GM15510 (cell line): ENCODE results near the gene S100PBP.

ENCODE experiments used
- POLR2A ChIP-seq: IDR thresholded peaks from 3 replicates; pipeline ENCODE4 v1.6.1; 2011; ENCODE audit warnings: borderline replicate concordance; ENCODE audit not compliant: insufficient read length; ENCODE audit errors: extremely low read depth

Gene S100PBP

GRCh38 chr1:32883338-32884031, 66.0 kb downstream of the S100PBP start:
- no peak for TF ChIP-seq POLR2A

- TF ChIP-seq POLR2A = no peak
These were observed 66.5 kb downstream of the S100PBP start for GRCh38 chr1:32884032-32884372.

- TF ChIP-seq POLR2A = no peak
These were observed 67.3 kb downstream of the S100PBP start for GRCh38 chr1:32884726-32885125.

- no peak for TF ChIP-seq POLR2A
These were observed 68.2 kb downstream of the S100PBP start for GRCh38 chr1:32885676-32886003.

- no peak for TF ChIP-seq POLR2A
These were observed 68.8 kb downstream of the S100PBP start, which contains the start of gene HPCA for GRCh38 chr1:32886004-32886827. Gene HPCA (plus strand): TSS chr1:32886491. CDS start chr1:32888899, 2,408 bp downstream.

GRCh38 chr1:32886828-32887414, 69.5 kb downstream of the S100PBP start:
- no peak for TF ChIP-seq POLR2A

- TF ChIP-seq POLR2A = no peak
These were observed 70.2 kb downstream of the S100PBP start for GRCh38 chr1:32887623-32888022.

GRCh38 chr1:32888134-32888533, 70.7 kb downstream of the S100PBP start:
- no peak for TF ChIP-seq POLR2A

- no peak for TF ChIP-seq POLR2A
These were observed 71.4 kb downstream of the S100PBP start for GRCh38 chr1:32888677-32889420.

- TF ChIP-seq POLR2A = no peak
These were observed 72.4 kb downstream of the S100PBP start for GRCh38 chr1:32889731-32890278.

GRCh38 chr1:32890516-32891240, 73.2 kb downstream of the S100PBP start:
- TF ChIP-seq POLR2A = no peak

- no peak for TF ChIP-seq POLR2A
These were observed 73.8 kb downstream of the S100PBP start for GRCh38 chr1:32891241-32891570.

GRCh38 chr1:32891630-32892029, 74.2 kb downstream of the S100PBP start:
- TF ChIP-seq POLR2A = no peak
